HepG2 (cell line): ENCODE results near the gene ALX4. TPM values are rescaled to one million over a fixed set of nuclear protein-coding genes. Genes with fewer than 3 reads are reported as not detected.

Experiments used
- BCLAF1 ChIP-seq: fragments of 450-650 bp; IDR thresholded peaks from 2 replicates; pipeline ENCODE4 v1.6.1; 2017; ENCODE audit warnings: mild to moderate bottlenecking
- CREB3 ChIP-seq: sonication (generic); formaldehyde crosslinking; IDR thresholded peaks from 2 replicates; pipeline ENCODE4 v1.5.0; 2020; ENCODE audit warnings: missing genetic modification reagents
- DR1 ChIP-seq: sonication (generic); formaldehyde crosslinking; IDR thresholded peaks from 2 replicates; pipeline ENCODE4 v1.8.0; 2021; ENCODE audit warnings: mild to moderate bottlenecking, missing genetic modification reagents, inconsistent platforms
- FOXJ3 ChIP-seq: sonication (generic); formaldehyde crosslinking; IDR thresholded peaks from 2 replicates; pipeline ENCODE4 v1.4.0; 2020; ENCODE audit warnings: missing genetic modification reagents, mild to moderate bottlenecking, borderline replicate concordance
- HOXA9 ChIP-seq: sonication (generic); formaldehyde crosslinking; IDR thresholded peaks from 2 replicates; pipeline ENCODE4 v1.8.1; 2022; ENCODE audit warnings: missing genetic modification reagents, mild to moderate bottlenecking, moderate library complexity, borderline replicate concordance
- IRF2 ChIP-seq: IDR thresholded peaks from 2 replicates; pipeline ENCODE4 v1.6.1; 2018; ENCODE audit warnings: missing genetic modification reagents, missing compliant biosample characterization
- MAZ ChIP-seq, 2 experiments: sonication (generic) in 1 of 2; formaldehyde crosslinking in 1 of 2; IDR thresholded peaks; 2 replicates each; pipeline versions ENCODE4 v1.5.0 to v1.6.1; 2012 to 2020; ENCODE audit warnings: low read depth in 2 of 2, mild to moderate bottlenecking in 2 of 2, borderline replicate concordance in 1 of 2, improper control_type of control experiment in 1 of 2, low read length in 1 of 2, missing genetic modification reagents in 1 of 2, moderate library complexity in 1 of 2
- MTF1 ChIP-seq: sonication (generic); formaldehyde crosslinking; IDR thresholded peaks from 2 replicates; pipeline ENCODE4 v1.5.0; 2020; ENCODE audit warnings: missing genetic modification reagents
- PITX1 ChIP-seq: sonication (generic); formaldehyde crosslinking; IDR thresholded peaks from 2 replicates; pipeline ENCODE4 v1.5.1; 2020; ENCODE audit warnings: mild to moderate bottlenecking, missing genetic modification reagents
- SNAI1 ChIP-seq: sonication (generic); formaldehyde crosslinking; IDR thresholded peaks from 2 replicates; pipeline ENCODE4 v1.5.0; 2020; ENCODE audit warnings: mild to moderate bottlenecking, missing genetic modification reagents, borderline replicate concordance
- ZNF678 ChIP-seq: sonication (generic); formaldehyde crosslinking; IDR thresholded peaks from 2 replicates; pipeline ENCODE4 v1.4.0; 2020; ENCODE audit warnings: mild to moderate bottlenecking, missing genetic modification reagents
- polyA plus RNA-seq, 8 experiments: library from polyadenylated mRNA; depleted of rRNA in 3 of 8; stranded (reverse) in 7 of 8; unstranded in 1 of 8; fragments of >200 nt; fragmentation: Illumina TruSeq in 4 of 8; extraction: Trizol in 4 of 8; gene quantifications; 2 replicates each; pipeline versions ENCODE4 v1.2.1 to v1.2.3, GENCODE V29; 2011 to 2016; ENCODE audit warnings: low read depth in 4 of 8, missing spikeins in 1 of 8, mixed read lengths in 1 of 8; ENCODE audit not compliant: insufficient read depth in 1 of 8
- total RNA-seq, 5 experiments: library from RNA; depleted of rRNA; stranded (reverse); fragments of >200 nt; fragmentation: Illumina TruSeq; extraction: Trizol; gene quantifications; 2 replicates each; pipeline ENCODE4 v1.2.3, GENCODE V29; 2016; ENCODE audit warnings: low read depth in 1 of 5
- TF ChIP-seq, protein P1 (sequence below): sonication (generic); formaldehyde crosslinking; IDR thresholded peaks from 2 replicates; pipeline ENCODE4 v1.5.1; 2020; ENCODE audit warnings: mild to moderate bottlenecking, missing genetic modification reagents, borderline replicate concordance
- TF ChIP-seq, protein P2 (sequence below): sonication (generic); formaldehyde crosslinking; IDR thresholded peaks from 2 replicates; pipeline ENCODE4 v1.8.1; 2023; ENCODE audit warnings: missing genetic modification reagents, inconsistent platforms, borderline replicate concordance
- TF ChIP-seq, protein P3 (sequence below): sonication (generic); formaldehyde crosslinking; IDR thresholded peaks from 2 replicates; pipeline ENCODE4 v1.9.0; 2021; ENCODE audit warnings: missing genetic modification reagents, borderline replicate concordance

The ALX4 gene
- total and polyA plus RNA-seq, 2 of the 13 experiments (the other 11 are each of a cell fraction or from before 2014, with no cell fraction given), result not detected

GRCh38 chr11:44243595-44244343 is 66.2 kb downstream of the ALX4 start (continued):
- TF ChIP-seq, protein P1, sequence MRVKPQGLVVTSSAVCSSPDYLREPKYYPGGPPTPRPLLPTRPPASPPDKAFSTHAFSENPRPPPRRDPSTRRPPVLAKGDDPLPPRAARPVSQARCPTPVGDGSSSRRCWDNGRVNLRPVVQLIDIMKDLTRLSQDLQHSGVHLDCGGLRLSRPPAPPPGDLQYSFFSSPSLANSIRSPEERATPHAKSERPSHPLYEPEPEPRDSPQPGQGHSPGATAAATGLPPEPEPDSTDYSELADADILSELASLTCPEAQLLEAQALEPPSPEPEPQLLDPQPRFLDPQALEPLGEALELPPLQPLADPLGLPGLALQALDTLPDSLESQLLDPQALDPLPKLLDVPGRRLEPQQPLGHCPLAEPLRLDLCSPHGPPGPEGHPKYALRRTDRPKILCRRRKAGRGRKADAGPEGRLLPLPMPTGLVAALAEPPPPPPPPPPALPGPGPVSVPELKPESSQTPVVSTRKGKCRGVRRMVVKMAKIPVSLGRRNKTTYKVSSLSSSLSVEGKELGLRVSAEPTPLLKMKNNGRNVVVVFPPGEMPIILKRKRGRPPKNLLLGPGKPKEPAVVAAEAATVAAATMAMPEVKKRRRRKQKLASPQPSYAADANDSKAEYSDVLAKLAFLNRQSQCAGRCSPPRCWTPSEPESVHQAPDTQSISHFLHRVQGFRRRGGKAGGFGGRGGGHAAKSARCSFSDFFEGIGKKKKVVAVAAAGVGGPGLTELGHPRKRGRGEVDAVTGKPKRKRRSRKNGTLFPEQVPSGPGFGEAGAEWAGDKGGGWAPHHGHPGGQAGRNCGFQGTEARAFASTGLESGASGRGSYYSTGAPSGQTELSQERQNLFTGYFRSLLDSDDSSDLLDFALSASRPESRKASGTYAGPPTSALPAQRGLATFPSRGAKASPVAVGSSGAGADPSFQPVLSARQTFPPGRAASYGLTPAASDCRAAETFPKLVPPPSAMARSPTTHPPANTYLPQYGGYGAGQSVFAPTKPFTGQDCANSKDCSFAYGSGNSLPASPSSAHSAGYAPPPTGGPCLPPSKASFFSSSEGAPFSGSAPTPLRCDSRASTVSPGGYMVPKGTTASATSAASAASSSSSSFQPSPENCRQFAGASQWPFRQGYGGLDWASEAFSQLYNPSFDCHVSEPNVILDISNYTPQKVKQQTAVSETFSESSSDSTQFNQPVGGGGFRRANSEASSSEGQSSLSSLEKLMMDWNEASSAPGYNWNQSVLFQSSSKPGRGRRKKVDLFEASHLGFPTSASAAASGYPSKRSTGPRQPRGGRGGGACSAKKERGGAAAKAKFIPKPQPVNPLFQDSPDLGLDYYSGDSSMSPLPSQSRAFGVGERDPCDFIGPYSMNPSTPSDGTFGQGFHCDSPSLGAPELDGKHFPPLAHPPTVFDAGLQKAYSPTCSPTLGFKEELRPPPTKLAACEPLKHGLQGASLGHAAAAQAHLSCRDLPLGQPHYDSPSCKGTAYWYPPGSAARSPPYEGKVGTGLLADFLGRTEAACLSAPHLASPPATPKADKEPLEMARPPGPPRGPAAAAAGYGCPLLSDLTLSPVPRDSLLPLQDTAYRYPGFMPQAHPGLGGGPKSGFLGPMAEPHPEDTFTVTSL, result no peak
- TF ChIP-seq BCLAF1 (no peak), MAZ (IDR thresholded peaks at IDR 0.05; ENCODE audit: borderline replicate concordance, low read depth, low read length) (no peak), MAZ (CRISPR knock-in tag; IDR thresholded peaks at IDR 0.05; ENCODE audit: low read depth) (no peak), FOXJ3 (CRISPR knock-in tag) (no peak), IRF2 (0 out of 2 replicates have a peak, but pooled peaks have one; percentile 22), PITX1 (CRISPR knock-in tag) (peak; percentile 97), SNAI1 (CRISPR knock-in tag) (no peak), MTF1 (CRISPR knock-in tag) (no peak), ZNF678 (no peak), CREB3 (no peak), DR1 (CRISPR knock-in tag) (no peak), HOXA9 (CRISPR knock-in tag) (no peak)
- TF ChIP-seq, protein P2, sequence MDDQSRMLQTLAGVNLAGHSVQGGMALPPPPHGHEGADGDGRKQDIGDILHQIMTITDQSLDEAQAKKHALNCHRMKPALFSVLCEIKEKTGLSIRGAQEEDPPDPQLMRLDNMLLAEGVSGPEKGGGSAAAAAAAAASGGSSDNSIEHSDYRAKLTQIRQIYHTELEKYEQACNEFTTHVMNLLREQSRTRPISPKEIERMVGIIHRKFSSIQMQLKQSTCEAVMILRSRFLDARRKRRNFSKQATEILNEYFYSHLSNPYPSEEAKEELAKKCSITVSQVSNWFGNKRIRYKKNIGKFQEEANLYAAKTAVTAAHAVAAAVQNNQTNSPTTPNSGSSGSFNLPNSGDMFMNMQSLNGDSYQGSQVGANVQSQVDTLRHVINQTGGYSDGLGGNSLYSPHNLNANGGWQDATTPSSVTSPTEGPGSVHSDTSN (CRISPR knock-in tag), result no peak
- TF ChIP-seq, protein P3, sequence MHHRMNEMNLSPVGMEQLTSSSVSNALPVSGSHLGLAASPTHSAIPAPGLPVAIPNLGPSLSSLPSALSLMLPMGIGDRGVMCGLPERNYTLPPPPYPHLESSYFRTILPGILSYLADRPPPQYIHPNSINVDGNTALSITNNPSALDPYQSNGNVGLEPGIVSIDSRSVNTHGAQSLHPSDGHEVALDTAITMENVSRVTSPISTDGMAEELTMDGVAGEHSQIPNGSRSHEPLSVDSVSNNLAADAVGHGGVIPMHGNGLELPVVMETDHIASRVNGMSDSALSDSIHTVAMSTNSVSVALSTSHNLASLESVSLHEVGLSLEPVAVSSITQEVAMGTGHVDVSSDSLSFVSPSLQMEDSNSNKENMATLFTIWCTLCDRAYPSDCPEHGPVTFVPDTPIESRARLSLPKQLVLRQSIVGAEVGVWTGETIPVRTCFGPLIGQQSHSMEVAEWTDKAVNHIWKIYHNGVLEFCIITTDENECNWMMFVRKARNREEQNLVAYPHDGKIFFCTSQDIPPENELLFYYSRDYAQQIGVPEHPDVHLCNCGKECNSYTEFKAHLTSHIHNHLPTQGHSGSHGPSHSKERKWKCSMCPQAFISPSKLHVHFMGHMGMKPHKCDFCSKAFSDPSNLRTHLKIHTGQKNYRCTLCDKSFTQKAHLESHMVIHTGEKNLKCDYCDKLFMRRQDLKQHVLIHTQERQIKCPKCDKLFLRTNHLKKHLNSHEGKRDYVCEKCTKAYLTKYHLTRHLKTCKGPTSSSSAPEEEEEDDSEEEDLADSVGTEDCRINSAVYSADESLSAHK (CRISPR knock-in tag), result no peak
